WTC11 (cell line): ENCODE results near the gene MRPS27.

ENCODE experiments used
- ARID4B ChIP-seq: sonication (generic); formaldehyde crosslinking; IDR thresholded peaks from 2 replicates; pipeline ENCODE4 v1.8.0; 2023; ENCODE audit warnings: missing genetic modification reagents, mild to moderate bottlenecking, borderline replicate concordance
- CREM ChIP-seq: sonication (generic); formaldehyde crosslinking; IDR thresholded peaks from 2 replicates; pipeline ENCODE4 v1.8.1; 2022; ENCODE audit warnings: mild to moderate bottlenecking, missing genetic modification reagents, moderate library complexity
- CTCF ChIP-seq: fragments of 200-600 bp; IDR thresholded peaks from 2 replicates; pipeline ENCODE4 v1.8.0; 2022; ENCODE audit warnings: antibody characterized with exemption
- E2F1 ChIP-seq: sonication (generic); formaldehyde crosslinking; IDR thresholded peaks from 2 replicates; pipeline ENCODE4 v1.8.0; 2022; ENCODE audit warnings: mild to moderate bottlenecking, missing genetic modification reagents
- ELF4 ChIP-seq: sonication (generic); formaldehyde crosslinking; IDR thresholded peaks from 2 replicates; pipeline ENCODE4 v1.8.1; 2022; ENCODE audit warnings: low read depth, mild to moderate bottlenecking, moderate library complexity, missing genetic modification reagents
- FOXK1 ChIP-seq: sonication (generic); formaldehyde crosslinking; IDR thresholded peaks from 2 replicates; pipeline ENCODE4 v1.8.0; 2022; ENCODE audit warnings: mild to moderate bottlenecking, moderate library complexity, missing genetic modification reagents
- MYBL2 ChIP-seq: sonication (generic); formaldehyde crosslinking; IDR thresholded peaks from 2 replicates; pipeline ENCODE4 v1.8.1; 2023; ENCODE audit warnings: mild to moderate bottlenecking, moderate library complexity, missing genetic modification reagents
- ZNF263 ChIP-seq: sonication (generic); formaldehyde crosslinking; IDR thresholded peaks from 2 replicates; pipeline ENCODE4 v1.8.1; 2022; ENCODE audit warnings: low read depth, mild to moderate bottlenecking, moderate library complexity, missing genetic modification reagents
- ZNF317 ChIP-seq: sonication (generic); formaldehyde crosslinking; IDR thresholded peaks from 2 replicates; pipeline ENCODE4 v1.8.1; 2023; ENCODE audit warnings: low read depth, mild to moderate bottlenecking, moderate library complexity, missing genetic modification reagents, borderline replicate concordance
- ZSCAN18 ChIP-seq: fragments of 250-450 bp; sonication (Bioruptor Pico); IDR thresholded peaks from 2 replicates; pipeline ENCODE4 v2.1.2; 2022; ENCODE audit warnings: mild to moderate bottlenecking, moderate library complexity

- TF ChIP-seq CTCF (0 out of 2 replicates have a peak, but pooled peaks have one; percentile 25), FOXK1 (no peak), MYBL2 (no peak), ELF4 (no peak), E2F1 (CRISPR knock-in tag) (no peak), ARID4B (CRISPR knock-in tag) (no peak), ZSCAN18 (no peak), CREM (CRISPR knock-in tag) (no peak), ZNF317 (no peak), ZNF263 (CRISPR knock-in tag) (no peak)
Measured at GRCh38 chr5:72280581-72281069, 39.4 kb downstream of the MRPS27 start.
